Stimulated activated CD4-positive, alpha-beta T cell treated with anti-CD3 and anti-CD28 coated beads, Interleukin-1b, Interleukin-23, amount 100 ng/mL, for 24 hours (primary cell): ENCODE data around the gene MAN2A2.
"Not testable (repeated sequence)": the region's sequence is repeated elsewhere in the genome, so short reads cannot be mapped to it uniquely, and the experiment has no call there.

Experiments used
- DNase-seq, 4 experiments: peaks; one replicate each; pipeline ENCODE4 v3.0.0-alpha.2; 2020; ENCODE audit warnings: low read depth in 4 of 4, low spot score in 1 of 4

The MAN2A2 gene

GRCh38 chr15:90871139-90871715 lies 31.9 kb upstream of the MAN2A2 start:
- DNase-seq: no peak

- DNase-seq: no peak
Measured at GRCh38 chr15:90871716-90872485, 31.2 kb upstream of the MAN2A2 start.

- DNase-seq: peak in 2 of 4 experiments; percentile 53 to 64
Measured at GRCh38 chr15:90872486-90873184, 30.5 kb upstream of the MAN2A2 start.

GRCh38 chr15:90873488-90873997 lies 29.6 kb upstream of the MAN2A2 start:
- DNase-seq: no peak

- DNase-seq: no peak
Measured at GRCh38 chr15:90873998-90874605, 29.0 kb upstream of the MAN2A2 start.

- not testable (repeated sequence) for DNase-seq
Measured at GRCh38 chr15:90874986-90875385, 28.1 kb upstream of the MAN2A2 start.

- DNase-seq: no peak
Measured at GRCh38 chr15:90875549-90875981, 27.5 kb upstream of the MAN2A2 start.

- DNase-seq: no peak
Measured at GRCh38 chr15:90876046-90876445, 27.1 kb upstream of the MAN2A2 start.

GRCh38 chr15:90876512-90877170 lies 26.5 kb upstream of the MAN2A2 start:
- DNase-seq: no peak

- no peak for DNase-seq
Measured at GRCh38 chr15:90877315-90877714, 25.8 kb upstream of the MAN2A2 start.

GRCh38 chr15:90877996-90878395 lies 25.1 kb upstream of the MAN2A2 start:
- no peak for DNase-seq

- no peak for DNase-seq
Measured at GRCh38 chr15:90878660-90879059, 24.4 kb upstream of the MAN2A2 start.

GRCh38 chr15:90879730-90880366 lies 23.3 kb upstream of the MAN2A2 start:
- no peak for DNase-seq

- DNase-seq: no peak
Measured at GRCh38 chr15:90880381-90881145, 22.5 kb upstream of the MAN2A2 start.

GRCh38 chr15:90881181-90881977 lies 21.7 kb upstream of the MAN2A2 start:
- no peak for DNase-seq

- DNase-seq: no peak
Measured at GRCh38 chr15:90881978-90882721, 21.0 kb upstream of the MAN2A2 start.

GRCh38 chr15:90882781-90883525 lies 20.1 kb upstream of the MAN2A2 start:
- no peak for DNase-seq
